ENCODE measurements around the gene CNTROB.

The CNTROB gene

DNA sequence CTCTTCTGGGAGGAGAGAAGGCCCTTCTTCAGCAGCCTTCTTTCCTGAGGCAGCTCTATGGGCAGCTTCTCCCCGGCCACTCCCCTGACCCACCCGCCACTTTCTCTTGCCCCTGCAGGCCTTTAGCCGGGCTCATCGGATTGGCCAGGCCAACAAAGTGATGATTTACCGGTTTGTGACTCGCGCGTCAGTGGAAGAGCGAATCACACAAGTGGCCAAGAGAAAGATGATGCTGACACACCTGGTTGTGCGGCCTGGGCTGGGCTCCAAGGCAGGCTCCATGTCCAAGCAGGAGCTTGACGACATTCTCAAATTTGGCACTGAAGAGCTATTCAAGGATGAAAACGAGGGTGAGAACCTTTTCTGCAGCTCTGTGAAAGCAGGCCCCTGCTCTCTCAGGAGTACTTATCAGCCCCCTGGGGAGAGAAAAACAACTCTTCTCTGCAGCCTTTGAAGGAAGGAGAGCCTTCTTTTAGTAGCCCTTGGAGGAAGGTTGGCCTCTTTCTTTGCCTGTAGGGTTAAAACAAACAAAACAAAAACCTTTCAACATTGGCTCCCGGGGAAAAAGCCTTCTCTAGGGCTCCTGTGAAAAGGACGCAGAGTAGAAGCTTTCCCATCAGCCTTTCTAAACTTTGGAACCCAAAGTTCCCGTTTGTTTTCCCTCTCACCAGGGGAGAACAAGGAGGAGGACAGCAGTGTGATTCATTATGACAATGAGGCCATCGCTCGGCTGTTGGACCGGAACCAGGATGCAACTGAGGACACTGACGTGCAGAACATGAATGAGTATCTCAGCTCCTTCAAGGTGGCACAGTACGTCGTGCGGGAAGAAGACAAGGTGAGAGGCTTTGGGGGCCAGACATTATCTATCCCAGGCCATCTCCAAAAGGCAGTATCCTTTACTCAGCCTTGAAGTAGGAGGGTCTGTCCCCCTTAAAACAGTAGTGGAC lies 28.6 kb upstream of the CNTROB start:
- DNase-seq: no peak

DNA sequence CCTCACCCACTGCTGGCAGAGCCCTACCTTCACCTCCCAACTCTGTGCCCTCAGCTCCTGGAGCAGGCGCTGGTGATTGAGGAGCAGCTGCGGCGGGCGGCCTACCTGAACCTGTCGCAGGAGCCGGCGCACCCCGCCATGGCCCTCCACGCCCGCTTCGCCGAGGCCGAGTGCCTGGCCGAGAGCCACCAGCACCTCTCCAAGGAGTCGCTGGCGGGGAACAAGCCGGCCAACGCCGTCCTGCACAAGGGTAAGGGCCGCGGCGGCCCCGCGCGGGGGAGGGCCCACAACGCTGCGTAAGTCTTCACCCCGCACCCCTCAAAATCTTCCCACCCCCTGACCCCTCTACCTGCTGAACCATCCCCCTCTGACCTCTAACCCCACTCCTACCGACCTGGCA lies 22.9 kb upstream of the CNTROB start:
- no peak for DNase-seq

DNA sequence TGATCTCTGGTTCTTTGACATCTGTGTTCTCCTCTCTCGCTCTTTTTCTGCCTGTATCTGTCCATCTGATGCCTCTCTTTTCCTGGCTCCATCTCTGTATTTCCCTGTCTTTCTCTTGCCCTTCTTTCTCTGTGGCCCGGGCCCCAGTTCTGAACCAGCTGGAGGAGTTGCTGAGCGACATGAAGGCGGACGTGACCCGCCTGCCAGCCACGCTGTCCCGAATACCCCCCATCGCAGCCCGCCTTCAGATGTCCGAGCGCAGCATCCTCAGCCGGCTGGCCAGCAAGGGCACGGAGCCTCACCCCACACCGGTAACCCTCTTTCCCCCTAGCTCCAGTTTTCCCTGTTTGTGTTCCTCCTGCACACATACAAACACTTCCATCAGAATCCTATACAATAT lies 21.7 kb upstream of the CNTROB start:
- no peak for DNase-seq

DNA sequence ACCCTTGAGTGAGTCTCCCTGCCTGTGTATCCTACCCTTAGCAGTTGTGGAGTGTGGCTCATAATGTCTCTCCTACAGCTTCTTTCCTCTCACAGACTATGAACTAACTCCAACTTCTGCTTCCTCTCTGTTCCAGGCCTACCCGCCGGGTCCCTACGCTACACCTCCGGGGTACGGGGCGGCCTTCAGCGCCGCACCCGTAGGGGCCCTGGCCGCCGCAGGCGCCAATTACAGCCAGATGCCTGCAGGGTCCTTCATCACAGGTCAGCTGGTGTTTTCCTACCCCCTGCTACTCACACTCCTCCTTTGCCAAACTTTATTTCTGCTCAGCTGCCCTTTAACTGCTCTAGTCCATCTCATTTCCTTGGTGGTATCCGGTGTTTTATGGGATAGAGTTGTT lies 21.3 kb upstream of the CNTROB start:
- DNase-seq: no peak

DNA sequence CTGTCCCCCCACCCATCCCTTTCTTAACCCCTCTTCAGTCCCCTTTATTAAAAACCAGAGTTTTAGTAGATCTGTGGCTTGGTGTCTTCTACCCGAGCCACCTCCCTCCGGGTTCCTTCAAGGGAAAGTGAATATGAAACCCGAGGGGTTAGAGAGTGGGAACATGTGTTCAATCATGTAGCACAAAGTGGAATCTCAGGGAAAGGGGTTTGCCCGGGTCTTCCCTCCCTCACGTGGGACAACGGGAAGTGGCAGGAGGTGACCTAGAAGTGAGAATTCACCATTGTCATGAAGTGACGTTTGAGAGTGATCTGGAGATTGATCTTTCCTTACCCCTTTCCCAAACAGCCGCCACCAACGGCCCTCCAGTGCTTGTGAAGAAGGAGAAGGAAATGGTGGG lies 20.9 kb upstream of the CNTROB start:
- no peak for DNase-seq

DNA sequence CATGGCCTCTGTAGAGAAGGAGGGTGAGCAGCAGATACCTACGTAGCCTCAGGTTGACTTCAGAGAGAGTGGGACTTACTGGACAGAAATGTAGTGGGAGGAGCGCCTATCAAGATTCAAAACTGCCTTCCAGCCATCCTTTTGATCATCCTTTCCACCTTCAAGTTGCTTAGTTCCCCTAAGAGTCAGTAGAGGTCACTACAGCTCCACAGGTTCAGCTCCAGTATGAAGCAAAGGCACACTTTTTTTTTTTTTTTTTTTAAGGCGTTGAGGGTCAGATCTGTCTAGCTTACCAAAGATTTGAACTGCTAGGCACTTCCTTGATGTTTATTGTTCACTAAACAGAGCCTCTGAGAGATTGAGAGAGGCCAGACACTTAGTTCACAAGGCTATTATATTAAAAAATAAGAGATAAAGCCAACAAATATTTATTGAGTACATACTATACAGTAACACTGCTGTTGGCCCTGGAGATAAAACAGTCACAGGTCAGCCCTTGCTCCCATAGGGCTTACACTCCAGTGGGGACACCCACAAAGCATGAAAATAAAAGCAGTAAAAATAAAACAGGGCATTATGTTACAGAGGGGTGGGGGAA lies 19.0 kb upstream of the CNTROB start:
- no peak for DNase-seq

DNA sequence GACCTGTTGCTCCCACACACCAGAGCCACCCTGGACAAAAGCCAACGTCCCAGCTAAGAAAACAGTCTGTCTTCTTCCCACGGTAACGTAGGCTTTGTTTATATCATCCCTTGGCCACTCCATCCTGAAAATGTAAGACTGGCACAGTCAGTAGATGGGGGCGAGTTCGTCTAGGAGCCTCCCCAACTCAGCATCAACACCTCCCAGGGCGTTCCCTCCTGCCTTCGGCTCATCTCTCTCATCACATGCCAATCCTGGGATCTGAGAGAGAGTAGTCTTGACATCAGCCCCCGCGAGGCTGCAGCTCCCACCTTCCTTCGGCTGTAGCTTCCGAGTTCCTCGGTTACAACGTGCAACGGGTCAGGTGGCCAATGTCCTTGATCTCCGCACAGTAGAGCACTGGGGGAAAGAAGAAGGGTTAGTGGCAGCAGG lies 16.8 kb upstream of the CNTROB start:
- no peak for DNase-seq

DNA sequence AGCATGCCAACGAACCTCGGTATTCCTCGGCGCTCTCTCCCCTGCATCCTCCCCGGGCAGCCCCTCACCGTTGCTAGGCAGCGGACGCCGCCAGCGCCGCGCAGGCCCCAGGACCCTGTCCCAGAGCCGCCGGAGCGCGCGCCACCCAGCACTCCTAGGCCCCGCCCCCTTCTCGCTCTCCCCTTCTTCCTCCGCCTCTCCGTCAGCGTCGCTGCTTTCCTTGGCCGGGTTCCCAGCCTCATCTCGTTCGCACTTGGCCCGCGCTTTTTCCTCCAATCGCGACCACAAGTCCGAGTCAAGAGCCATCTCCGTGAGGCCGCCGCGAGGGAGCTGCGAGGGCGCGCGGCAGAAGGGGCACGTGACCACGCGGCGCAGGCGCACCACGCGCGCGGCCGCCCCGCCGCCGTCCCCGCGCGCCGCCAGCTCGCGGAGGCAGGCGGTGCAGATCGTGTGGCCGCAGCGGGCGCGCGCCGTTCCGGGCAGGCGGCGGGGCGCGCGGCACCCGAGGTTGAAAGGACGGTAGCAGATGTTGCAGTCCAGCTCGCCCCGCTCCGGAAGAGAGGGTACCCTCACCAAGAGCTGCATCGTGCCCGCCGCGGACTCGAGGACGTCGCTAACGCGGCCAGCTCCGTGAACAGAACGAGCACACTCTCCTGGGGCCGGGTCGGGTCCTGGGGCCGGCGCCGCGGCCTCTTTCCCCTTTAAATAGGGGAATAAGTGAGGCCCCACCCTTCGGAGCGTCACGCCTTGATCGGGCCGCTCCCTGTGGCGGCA lies 16.2 kb upstream of the CNTROB start, which contains the start of gene RNF227:
Gene RNF227, minus strand, starts transcription at position 679 of the 774 bp plus-strand sequence. Its CDS starts 94 bp downstream, at position 585.
- peak; percentile 98 for DNase-seq

DNA sequence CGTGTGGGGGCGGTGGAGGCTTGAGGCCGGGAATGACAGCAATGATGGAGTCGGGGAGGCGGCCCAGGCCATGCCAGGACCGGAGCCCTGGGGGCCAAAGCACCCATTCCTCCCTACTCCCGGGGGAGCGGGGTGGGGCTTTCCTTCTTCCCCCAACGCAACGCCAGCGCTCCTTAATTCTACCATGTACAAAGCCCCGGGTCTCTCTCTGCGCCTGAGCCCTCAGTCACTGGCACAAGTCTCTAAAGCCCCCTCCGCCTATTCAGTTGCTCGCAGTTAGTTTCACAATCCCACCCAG lies 15.7 kb upstream of the CNTROB start:
- DNase-seq: no peak

DNA sequence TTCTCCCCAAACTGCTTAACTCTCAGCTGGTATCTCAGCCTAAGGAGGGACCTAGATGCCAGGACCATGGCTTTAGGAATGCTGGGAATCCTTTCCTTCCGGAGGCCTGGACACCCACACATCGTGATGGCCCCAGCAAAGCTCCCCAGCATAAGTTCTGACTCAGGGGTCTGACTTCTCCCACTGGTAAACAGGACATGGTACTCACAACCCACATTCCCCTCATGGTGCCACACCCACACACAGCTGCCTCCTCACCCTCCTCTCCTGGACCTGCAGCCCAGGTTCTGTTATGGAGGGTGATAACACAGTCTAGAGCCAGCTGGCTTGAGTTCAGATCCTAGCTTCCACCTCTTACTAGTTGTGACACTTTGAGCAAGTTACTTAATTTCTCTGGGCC lies 15.2 kb upstream of the CNTROB start:
- no peak for DNase-seq

DNA sequence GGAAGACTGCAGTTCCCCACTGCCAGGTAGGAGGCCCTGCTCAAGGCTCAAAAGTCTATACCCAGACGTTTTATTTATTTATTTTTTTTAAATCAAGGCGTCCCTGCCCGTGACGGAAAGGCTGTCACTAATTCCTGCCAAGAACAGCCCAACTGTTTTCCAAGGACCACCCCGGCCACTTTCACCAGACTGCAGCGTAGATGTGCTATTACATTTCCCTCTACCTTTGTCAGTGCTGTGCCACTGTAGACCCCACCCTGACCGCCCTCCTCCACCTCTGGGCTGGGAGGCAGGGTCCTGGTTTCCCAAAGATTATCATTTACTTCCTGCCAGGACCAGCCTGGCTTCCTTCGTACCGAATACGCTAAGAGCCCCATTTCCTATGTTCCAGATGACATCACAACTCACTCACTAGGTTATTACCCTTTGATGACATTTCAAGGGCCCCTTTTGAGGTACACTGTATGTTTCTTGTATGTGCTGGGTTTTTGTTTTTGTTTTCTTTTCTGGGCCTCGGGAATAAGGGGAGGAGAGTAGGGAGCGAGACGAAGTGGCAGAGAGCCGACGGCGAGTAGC lies 9.6 kb upstream of the CNTROB start:
- no peak for DNase-seq

DNA sequence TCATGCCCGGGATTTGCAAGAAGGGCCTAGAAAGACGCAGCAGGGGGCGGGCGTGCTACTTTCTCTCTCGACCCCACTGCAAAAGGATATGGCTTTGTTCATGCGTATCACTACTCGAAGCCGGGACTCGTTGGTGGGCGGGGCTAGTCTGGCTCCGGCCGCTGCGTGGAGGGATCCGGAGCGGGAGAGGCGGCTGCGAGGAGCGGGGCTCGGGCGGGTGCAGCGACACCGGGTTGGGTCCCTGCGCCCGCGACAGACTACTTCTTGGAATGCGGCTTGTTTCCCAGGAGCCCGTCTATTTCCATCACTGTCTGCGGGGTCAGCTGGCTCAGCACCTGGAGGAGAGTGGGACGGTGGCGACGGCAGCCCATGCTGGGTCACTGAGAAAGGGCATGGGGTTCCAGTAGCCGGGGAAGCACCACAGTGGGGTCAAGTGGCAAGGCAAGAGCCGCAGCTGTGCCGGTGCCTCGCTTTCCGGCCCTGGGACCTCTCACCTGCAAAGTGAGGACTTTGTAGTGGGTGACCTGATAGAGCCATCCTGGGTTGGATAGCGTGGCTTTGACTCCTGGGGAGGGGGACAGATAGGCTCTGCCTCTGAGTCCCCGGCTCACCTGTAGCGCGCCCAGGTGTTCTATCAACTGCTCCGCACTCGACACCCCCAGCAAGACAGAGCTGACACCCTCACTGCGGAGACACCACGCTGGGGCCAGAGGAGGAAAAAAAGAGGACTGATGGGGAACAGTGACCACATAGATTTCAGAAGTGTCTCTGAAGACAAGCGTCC lies 9.0 kb upstream of the CNTROB start:
- peak; percentile 92 for DNase-seq

DNA sequence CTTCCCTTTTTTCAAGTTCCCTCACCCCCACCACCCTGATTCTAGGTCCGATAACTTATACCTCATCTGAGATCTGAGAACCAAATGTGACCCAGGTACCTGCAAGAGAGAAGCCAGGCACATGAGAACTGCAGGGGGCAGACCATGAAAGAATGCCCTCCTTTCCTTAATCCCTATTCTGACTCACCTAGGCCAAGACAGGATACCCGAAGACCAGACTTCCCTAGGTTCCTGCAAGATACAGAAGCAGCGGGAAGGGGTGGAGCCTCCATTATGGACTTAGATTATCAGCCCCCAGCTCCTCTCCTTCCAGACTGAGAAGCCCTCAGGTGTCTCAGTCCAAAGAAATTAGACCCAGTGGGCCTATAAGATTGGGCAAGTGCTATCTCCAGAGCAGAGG lies 4.4 kb upstream of the CNTROB start:
- no peak for DNase-seq

DNA sequence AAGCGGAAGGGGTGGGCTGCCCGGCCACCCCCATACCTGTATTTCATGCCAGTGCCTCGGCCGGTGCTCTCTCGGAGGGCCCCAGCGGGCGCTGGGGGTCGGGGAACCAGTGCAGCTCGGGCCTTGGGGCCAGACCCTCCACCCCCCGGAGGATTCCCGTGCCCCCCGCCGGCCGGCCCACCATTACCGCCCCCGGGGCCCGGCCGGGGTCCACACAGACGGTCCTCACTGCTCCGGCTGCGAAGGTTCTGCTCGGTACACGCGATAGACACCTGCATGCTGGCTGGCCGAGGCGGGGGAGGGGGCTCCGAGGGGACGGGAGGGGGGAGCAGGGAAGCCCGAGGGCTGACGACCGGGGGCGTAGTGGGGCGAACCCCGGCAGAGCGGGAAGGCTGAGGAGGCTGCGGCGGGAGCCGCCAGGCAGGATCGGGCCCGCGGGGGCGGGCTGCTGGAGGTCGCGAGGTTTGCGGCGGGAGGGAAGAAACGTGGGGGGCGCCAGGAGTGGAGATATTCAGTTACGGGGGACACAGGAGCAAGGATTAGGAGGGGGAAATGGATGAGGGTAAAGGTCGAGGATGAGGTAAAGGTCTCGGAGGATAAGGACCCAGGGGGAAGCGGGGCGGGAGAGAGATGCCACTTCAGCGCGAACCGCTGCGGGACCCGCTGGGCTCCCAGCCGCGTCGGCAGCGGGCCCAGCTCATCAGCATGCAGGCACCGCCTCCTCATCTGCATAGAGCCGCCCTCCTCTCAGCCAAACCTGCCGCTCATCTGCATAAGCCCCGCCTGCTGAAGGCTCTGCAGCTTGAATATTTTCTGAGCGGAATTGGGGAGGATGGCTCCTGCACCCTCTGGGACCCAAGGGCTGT lies 2.6 kb upstream of the CNTROB start, which contains the start of gene KCNAB3:
Gene KCNAB3, minus strand, starts transcription at position 699 of the 866 bp plus-strand sequence. Its CDS starts 421 bp downstream, at position 278.
- DNase-seq: peak; percentile 89

DNA sequence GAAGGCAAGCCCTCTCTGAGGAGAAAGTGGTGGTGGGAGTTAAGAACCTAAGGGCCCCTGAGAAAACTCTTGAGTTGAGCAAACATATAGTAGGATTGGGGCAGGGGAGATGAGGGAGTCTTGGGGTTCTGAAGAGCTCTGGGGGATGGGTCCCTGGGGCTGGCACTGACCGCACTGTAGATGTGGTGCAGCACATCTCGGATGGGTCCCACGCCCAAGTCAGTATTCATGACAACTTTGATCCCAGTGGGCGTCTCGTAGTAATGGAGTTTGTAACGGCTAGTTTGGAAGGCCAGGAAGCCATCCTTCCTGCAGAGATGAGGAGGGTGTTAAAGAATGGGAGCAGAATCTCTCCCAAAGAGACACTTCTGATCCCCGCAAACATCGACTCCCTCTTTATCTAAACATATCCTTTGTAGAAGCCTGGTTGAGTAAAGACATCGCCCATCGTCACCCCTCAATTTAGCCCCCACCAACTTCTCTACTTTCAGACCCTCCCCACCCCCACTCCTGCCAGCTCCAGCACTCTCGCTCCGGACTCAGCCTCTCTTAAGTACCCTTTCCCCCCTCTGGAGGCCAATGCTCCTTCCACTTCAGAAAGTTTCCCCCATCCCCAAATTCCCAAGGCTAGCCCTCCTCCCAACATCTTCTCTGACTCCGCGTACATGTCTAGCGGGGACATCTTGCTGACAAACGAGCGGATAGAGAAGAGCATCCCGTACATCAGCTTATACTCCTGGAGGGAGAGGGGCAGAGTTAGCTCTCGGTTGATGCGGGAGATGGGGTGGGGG lies 970 bp upstream of the CNTROB start:
- DNase-seq: no peak

DNA sequence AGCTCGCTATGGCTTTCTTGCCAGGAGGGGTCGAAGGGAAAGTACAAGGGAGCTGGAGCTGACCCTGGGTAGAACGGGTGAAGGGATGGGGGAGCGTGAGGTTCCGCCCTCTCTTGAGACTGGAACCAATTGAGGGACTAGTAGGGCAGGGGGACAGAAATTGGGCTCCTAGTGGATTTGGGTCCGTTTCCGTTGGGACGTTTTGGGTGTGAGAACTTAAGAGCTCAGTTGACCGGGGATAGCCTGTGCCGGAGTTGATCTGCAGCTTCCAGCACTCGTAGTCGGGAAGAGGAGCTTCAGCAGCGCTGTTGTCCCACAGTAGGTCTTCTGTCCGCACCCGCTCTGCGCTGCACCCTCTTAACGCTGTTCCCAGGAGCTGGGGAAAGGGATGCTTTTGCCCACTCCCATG lies 481 bp downstream of the CNTROB start:
- DNase-seq: no peak

DNA sequence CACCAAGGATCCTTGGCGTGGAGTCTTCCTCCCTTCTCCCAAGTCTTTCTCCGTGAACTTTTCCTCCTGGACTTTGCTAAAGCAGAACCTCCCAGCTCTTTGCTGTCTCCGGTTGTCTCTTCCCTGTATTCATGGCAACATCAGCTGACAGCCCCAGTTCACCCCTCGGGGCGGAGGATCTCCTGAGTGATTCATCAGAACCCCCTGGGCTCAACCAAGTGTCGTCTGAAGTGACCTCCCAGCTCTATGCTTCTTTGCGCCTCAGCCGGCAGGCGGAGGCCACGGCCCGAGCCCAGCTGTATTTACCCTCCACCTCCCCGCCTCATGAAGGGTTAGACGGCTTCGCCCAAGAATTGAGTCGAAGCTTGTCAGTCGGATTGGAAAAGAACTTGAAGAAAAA lies 943 bp downstream of the CNTROB start:
- DNase-seq: peak; percentile 56

DNA sequence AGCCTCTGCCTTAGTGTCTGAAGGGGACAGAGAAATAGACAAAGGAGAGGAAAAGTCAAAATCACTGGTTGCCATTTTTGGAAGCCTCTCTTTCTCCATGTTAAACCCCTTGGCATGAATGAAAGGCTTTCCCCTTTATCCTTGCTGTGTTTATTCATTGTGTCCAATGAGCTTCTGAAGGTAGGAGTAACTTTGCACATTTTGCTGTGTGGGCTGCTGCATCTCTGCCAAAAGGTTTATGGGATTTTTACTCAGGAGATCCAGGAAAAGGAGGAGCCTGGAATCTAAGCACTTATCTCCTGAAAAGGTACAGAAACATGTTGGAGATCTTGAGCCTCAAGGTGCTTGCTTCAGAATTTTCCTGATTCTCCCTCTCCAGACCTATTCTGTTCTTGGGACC lies 3.9 kb downstream of the CNTROB start:
- DNase-seq: no peak

DNA sequence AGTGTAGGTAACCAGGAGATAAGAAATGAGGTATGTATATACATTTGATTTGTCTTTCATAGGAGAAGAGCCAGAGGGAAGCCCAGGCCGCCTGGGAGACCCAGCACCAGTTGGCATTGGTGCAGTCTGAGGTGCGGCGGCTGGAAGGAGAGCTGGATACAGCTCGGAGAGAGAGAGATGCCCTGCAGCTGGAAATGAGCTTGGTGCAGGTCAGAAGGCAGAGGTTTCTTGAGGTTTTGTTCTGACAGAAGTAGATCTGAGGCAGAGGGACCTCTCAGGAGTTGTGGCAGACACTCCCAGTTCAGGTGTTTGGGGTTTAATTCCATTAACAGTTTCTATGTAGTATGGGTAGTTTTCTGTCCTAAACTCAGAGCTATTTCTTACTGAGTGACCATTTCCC lies 8.0 kb downstream of the CNTROB start:
- no peak for DNase-seq

DNA sequence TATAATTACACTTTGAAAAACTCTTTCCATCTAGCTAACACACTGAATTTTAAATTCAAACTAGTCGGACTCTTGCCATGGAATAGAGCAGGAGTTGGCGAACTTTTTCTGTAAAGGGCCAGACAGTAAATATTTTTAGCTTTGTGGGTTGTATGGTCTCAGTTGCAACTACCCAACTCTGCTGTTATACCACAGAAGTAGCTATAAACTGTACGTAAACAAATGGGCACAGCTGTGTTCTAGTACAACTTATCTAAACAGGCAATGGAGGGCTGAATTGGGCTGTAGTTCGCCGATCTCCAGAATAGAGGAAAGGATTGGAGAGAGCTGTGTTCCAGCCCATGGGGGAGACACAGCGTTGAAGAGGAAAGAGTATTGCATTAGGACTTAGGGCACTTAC lies 8.7 kb downstream of the CNTROB start:
- DNase-seq: no peak

DNA sequence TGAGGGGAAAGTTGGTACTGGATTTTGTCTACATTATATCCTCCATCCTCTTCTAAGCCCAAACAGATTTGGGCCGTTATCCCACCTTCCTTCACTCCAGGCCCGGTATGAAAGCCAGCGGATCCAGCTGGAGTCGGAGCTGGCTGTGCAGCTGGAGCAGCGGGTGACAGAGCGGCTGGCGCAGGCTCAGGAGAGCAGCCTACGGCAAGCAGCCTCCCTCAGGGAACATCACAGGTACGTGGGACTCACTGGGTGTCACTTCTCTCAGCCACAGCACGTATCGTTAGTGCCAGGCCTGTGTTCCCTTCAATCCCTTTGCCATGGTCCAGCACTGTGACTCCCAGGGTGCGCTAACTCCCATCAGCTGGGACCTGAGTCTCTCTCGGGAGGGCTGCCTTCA lies 11.3 kb downstream of the CNTROB start:
- DNase-seq: no peak

Measured in femur (tissue), 1 donor.